Thoracic aorta (tissue), 2 donors: ENCODE measurements around the gene ATP12A. TPM values are rescaled to one million over a fixed set of nuclear protein-coding genes. Genes with fewer than 3 reads are reported as not detected.
"Not testable (repeated sequence)": the region's sequence is repeated elsewhere in the genome, so short reads cannot be mapped to it uniquely, and the experiment has no call there.

ENCODE experiments used
- ATAC-seq: fragments of 150-250 bp; one replicate; pipeline ENCODE4 v1.8.0; 2017; ENCODE audit warnings: low read depth; ENCODE audit not compliant: insufficient number of reproducible peaks, low FRiP score
- DNase-seq: peaks from one replicate; pipeline ENCODE4 v3.0.0-alpha.2; 2020; ENCODE audit warnings: low spot score
- H3K27ac ChIP-seq, 2 donors: fragments of 200-600 bp; sonication (generic); 1 replicate in 1 of 2; 2 replicates in 1 of 2; pipeline ENCODE4 v1.5.1; 2016; ENCODE audit warnings: mild to moderate bottlenecking in 2 of 2, moderate library complexity in 2 of 2
- H3K27me3 ChIP-seq: fragments of 200-600 bp; sonication (generic); replicated peaks from 2 replicates; pipeline ENCODE4 v1.6.0; 2016; ENCODE audit warnings: mild to moderate bottlenecking; ENCODE audit not compliant: insufficient read depth
- H3K36me3 ChIP-seq: fragments of 200-600 bp; sonication (generic); one replicate; pipeline ENCODE4 v1.5.1; 2016
- H3K4me1 ChIP-seq, 2 donors: fragments of 200-600 bp; sonication (generic); 1 replicate in 1 of 2; 2 replicates in 1 of 2; pipeline versions ENCODE4 v1.5.1 to v1.6.0; 2016; ENCODE audit warnings: low read depth in 2 of 2, mild to moderate bottlenecking in 1 of 2; ENCODE audit not compliant: control insufficient read depth in 1 of 2
- H3K4me3 ChIP-seq: fragments of 200-600 bp; sonication (generic); 2 replicates; pipeline ENCODE4 v1.5.1; 2016; ENCODE audit warnings: mild to moderate bottlenecking
- H3K9me3 ChIP-seq: fragments of 200-600 bp; sonication (generic); 2 replicates; pipeline ENCODE4 v1.5.1; 2016
- CTCF ChIP-seq: fragments of 200-600 bp; sonication (generic); IDR thresholded peaks from one replicate; pipeline ENCODE4 v1.5.1; 2019; ENCODE audit warnings: antibody characterized with exemption
- total RNA-seq, 2 donors: library from RNA; depleted of rRNA; stranded (reverse); fragments of >200 nt; gene quantifications; one replicate each; pipeline versions ENCODE4 v1.1.0 to v1.2.3, GENCODE V29; 2016

Gene ATP12A
- total RNA-seq, 2 donors from 2014 or later: 0.14 TPM; not detected in 1

GRCh38 chr13:24725379-24725778, 45.2 kb downstream of the ATP12A start:
- Histone ChIP-seq H3K4me1 (peaks cover 0 to 7% of the 10 kb centered on the region in 2 donors), H3K27ac (no peak overlapping the region), H3K36me3 (no peaks in the 10 kb centered on the region), H3K4me3 (no peak overlapping the region), H3K9me3 (no peaks in the 10 kb centered on the region), H3K27me3 (no peaks in the 10 kb centered on the region)
- no peak for ATAC-seq
- TF ChIP-seq CTCF: no peak
- DNase-seq: no peak

- DNase-seq (peak; percentile 38), ATAC-seq (peak; percentile 73)
- TF ChIP-seq CTCF: peak; percentile 80
- no peaks in the 10 kb centered on the region for H3K27me3 ChIP-seq
- no peak overlapping the region for H3K27ac ChIP-seq
- H3K4me3 ChIP-seq: no peak overlapping the region
- peaks cover 0 to 7% of the 10 kb centered on the region in 2 donors for H3K4me1 ChIP-seq
- H3K9me3 ChIP-seq: no peaks in the 10 kb centered on the region
- no peaks in the 10 kb centered on the region for H3K36me3 ChIP-seq
These were observed 47.8 kb downstream of the ATP12A start for GRCh38 chr13:24727731-24728601.

- H3K4me3 ChIP-seq, H3K4me1 ChIP-seq, H3K36me3 ChIP-seq, ATAC-seq, DNase-seq, H3K9me3 ChIP-seq, H3K27me3 ChIP-seq, H3K27ac ChIP-seq: not testable (repeated sequence)
These were observed 50.8 kb downstream of the ATP12A start for GRCh38 chr13:24730873-24731567.

- H3K27ac ChIP-seq: no peak overlapping the region
- no peak overlapping the region for H3K4me3 ChIP-seq
- no peaks in the 10 kb centered on the region for H3K36me3 ChIP-seq
- TF ChIP-seq CTCF: no peak
- no peaks in the 10 kb centered on the region for H3K27me3 ChIP-seq
- DNase-seq (no peak), ATAC-seq (no peak)
- no peaks in the 10 kb centered on the region for H3K4me1 ChIP-seq
- H3K9me3 ChIP-seq: no peaks in the 10 kb centered on the region
These were observed 54.7 kb downstream of the ATP12A start for GRCh38 chr13:24734950-24735349.

GRCh38 chr13:24737042-24737441, 56.8 kb downstream of the ATP12A start:
- Histone ChIP-seq H3K36me3 (no peaks in the 10 kb centered on the region), H3K27me3 (no peaks in the 10 kb centered on the region), H3K9me3 (no peaks in the 10 kb centered on the region), H3K4me3 (no peak overlapping the region), H3K4me1 (no peaks in the 10 kb centered on the region), H3K27ac (no peak overlapping the region)
- ATAC-seq (no peak), DNase-seq (no peak)
- TF ChIP-seq CTCF: no peak
